Measurements from ENCODE around the gene ABCA7. TPM values are rescaled to one million over a fixed set of nuclear protein-coding genes. Genes with fewer than 3 reads are reported as not detected.

Gene ABCA7
- total and polyA plus RNA-seq, 2 of the 8 experiments (the other 6 are each of a cell fraction or from before 2014, with no cell fraction given) = 10.4 to 25.6 TPM

GRCh38 chr19:1041835-1042685, 2.2 kb downstream of the ABCA7 start:
- Histone ChIP-seq H2BK5ac (ENCODE audit: low read depth, low read length) (no peak overlapping the region), H3K23ac (ENCODE audit: insufficient read length) (no peak overlapping the region), H3K18ac (ENCODE audit: extremely low read depth, low read length) (no peak overlapping the region), H3K4me2 (ENCODE audit: insufficient read depth in 1 of 2, low read depth in 2 of 2, low read length in 2 of 2) (no peak overlapping the region; a peak in 1 of 4 replicates), H3K36me3 (ENCODE audit: control insufficient read depth in 2 of 4, insufficient read depth in 4 of 4, low read length in 3 of 4) (peaks cover 2 to 17% (median 6%) of the 10 kb centered on the region in 4 experiments; a peak in 4 of 8 replicates), H3K4ac (replicated peaks; ENCODE audit: insufficient read length, low read depth, low read length) (no peak overlapping the region), H2AFZ (ENCODE audit: low read length) (no peak overlapping the region), H3K9me3 (ENCODE audit: insufficient read depth in 2 of 2, low read depth in 1 of 2, low read length in 1 of 2) (no peaks in the 10 kb centered on the region), H3K23me2 (ENCODE audit: low read depth, low read length) (peaks cover 10% of the 10 kb centered on the region), H3K4me1 (replicated peaks in 1 of 4; ENCODE audit: control insufficient read depth in 3 of 4, insufficient read depth in 4 of 4, low read length in 3 of 4) (peaks cover 0 to 10% (median 9%) of the 10 kb centered on the region in 4 experiments; a peak in 6 of 7 replicates), H2BK20ac (ENCODE audit: low read length) (no peak overlapping the region), H4K5ac (ENCODE audit: insufficient read length, low read depth, low read length) (no peak overlapping the region), H2AK5ac (ENCODE audit: low read depth, low read length) (no peak overlapping the region), H3K27me3 (replicated peaks in 1 of 4; ENCODE audit: control insufficient read depth in 3 of 4, extremely low read depth in 1 of 4, insufficient read depth in 3 of 4, low read length in 3 of 4) (no peaks in the 10 kb centered on the region), H3K27ac (ENCODE audit: low read depth, low read length) (no peak overlapping the region), H3K79me1 (ENCODE audit: low read depth, low read length) (no peaks in the 10 kb centered on the region), H2BK15ac (ENCODE audit: low read length) (no peak overlapping the region), H3K79me2 (ENCODE audit: control insufficient read depth in 1 of 2, insufficient read depth in 2 of 2, low read length in 2 of 2) (no peaks in the 10 kb centered on the region), H3K9ac (replicated peaks in 1 of 4; ENCODE audit: extremely low read depth in 1 of 4, low read depth in 3 of 4, low read length in 3 of 4) (no peak overlapping the region), H3K56ac (replicated peaks; ENCODE audit: insufficient read length, low read depth, low read length) (no peak overlapping the region), H2BK120ac (replicated peaks; ENCODE audit: low read depth, low read length) (no peak overlapping the region), H4K91ac (replicated peaks; ENCODE audit: insufficient read length, low read length) (no peak overlapping the region), H2BK12ac (ENCODE audit: low read depth, low read length) (no peak overlapping the region), H3K4me3 (ENCODE audit: extremely low read depth in 1 of 4, insufficient read depth in 2 of 4, low read depth in 3 of 4, low read length in 4 of 4) (no peak overlapping the region), H4K8ac (ENCODE audit: extremely low read depth, insufficient read depth, low read length) (peak overlapping the region; percentile 51; the same call in 1 of the 2 replicates), H3K14ac (ENCODE audit: insufficient read length) (no peak overlapping the region), H4K20me1 (replicated peaks in 1 of 2; ENCODE audit: control insufficient read depth in 1 of 2, insufficient read depth in 2 of 2, low read length in 2 of 2) (peaks cover 0 to 2% of the 10 kb centered on the region in 2 experiments)
- FAIRE-seq (no peak), DNase-seq (ENCODE audit: low read depth in 1 of 2, low spot score in 2 of 2) (no peak)
- no peak for TF ChIP-seq GTF2F1 (IDR thresholded peaks at IDR 0.05; ENCODE audit: borderline replicate concordance, low read depth, low read length)
- 0 out of 2 replicates have a peak, but pooled peaks have one; percentile 3 for TF ChIP-seq KDM1A (IDR thresholded peaks at IDR 0.05; ENCODE audit: borderline replicate concordance, low read length)
- WGBS, 2 experiments (ENCODE audit: extremely low coverage in 1 of 2, insufficient coverage in 1 of 2, insufficient read length in 1 of 2, insufficient replicate concordance in 2 of 2, low coverage in 1 of 2, low lambda C conversion rate in 2 of 2, missing lambda C conversion rate in 1 of 2) = 94% methylated on average over 33 of the region's 43 CpGs; no CpG with 5 or more reads in 1 of the 2 experiments
- ChIA-PET POLR2A (ENCODE audit: partially characterized antibody) (interaction anchor here (0.6 to 16.4 kb wide), 8 partner anchors 8 to 204 kb away, joined by 3 to 509 read pairs (median 6); partner anchors contain the start of genes CNN2 and RNU6-2), CTCF (ENCODE audit: partially characterized antibody) (interaction anchor here (0.6 to 4.8 kb wide), 6 partner anchors 12 to 179 kb away, joined by 3 to 27 read pairs (median 5); partner anchors contain the start of gene ARHGAP45)
